HG02642 (cell line): Measurements from ENCODE around the gene MS4A13.
"Not testable (repeated sequence)": the region's sequence is repeated elsewhere in the genome, so short reads cannot be mapped to it uniquely, and the experiment has no call there.

ENCODE experiments used
- ATAC-seq: cut with Tn5 transposase; IDR thresholded peaks from one replicate; pipeline ENCODE4 v1.9.1; 2021; ENCODE audit warnings: mild to moderate bottlenecking; ENCODE audit not compliant: unreplicated experiment, poor library complexity

MS4A13 gene

DNA sequence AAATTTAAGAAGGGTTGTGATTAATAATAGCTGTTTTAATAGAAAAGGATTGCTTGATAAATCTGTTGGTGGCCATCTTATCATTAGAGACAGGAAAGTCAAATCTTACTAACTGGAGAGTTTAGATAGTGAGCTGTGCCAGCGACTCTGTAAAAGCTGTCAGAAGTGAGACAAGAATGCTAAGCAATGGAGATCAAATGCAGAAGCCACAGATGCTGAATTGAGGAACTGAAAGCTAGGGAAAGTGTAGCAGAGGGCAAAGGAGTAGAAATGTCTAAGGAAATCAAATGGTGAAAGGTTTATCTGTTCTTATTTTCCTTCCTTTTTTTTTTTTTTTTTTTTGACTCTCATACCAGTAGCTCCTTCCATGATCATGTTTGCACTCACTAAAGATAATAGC is 13.7 kb downstream of the MS4A13 start:
- peak; percentile 58 for ATAC-seq

DNA sequence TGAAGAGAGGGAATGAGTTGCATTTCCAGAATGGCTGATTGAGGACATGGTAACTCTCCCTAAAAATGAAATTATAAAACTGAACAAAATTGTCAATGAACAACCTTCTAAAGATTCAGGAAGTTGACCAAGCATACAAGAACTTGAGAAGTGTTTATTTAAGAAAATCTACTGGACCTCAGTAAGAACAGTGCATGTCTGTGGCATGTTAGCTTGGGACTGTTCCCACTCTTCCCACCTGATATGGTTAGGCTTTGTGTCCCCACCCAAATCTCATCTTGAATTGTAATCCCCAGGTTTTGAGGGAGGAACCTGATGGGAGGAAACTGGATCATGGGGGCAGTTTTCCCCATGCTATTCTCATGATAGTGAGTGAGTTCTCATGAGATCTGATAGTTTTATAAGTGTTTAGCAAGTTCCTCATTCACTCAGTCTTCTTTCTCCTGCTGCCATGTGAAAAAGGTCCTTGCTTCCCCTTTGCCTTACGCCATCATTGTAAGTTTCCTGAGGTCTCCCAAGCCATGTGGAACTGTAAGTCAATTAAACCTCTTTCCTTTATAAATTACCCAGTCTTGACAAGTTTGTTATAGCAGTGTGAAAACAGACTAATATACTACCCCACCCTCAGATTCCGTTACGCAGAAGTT is 15.4 kb downstream of the MS4A13 start:
- no peak for ATAC-seq

DNA sequence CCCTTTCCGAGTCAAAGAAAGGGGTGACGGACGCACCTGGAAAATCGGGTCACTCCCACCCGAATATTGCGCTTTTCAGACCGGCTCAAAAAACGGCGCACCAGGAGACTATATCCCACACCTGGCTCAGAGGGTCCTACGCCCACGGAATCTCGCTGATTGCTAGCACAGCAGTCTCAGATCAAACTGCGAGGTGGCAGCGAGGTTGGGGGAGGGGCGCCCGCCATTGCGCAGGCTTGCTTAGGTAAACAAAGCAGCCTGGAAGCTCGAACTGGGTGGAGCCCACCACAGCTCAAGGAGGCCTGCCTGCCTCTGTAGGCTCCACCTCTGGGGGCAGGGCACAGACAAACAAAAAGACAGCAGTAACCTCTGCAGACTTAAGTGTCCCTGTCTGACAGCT is 17.2 kb downstream of the MS4A13 start:
- not testable (repeated sequence) for ATAC-seq

DNA sequence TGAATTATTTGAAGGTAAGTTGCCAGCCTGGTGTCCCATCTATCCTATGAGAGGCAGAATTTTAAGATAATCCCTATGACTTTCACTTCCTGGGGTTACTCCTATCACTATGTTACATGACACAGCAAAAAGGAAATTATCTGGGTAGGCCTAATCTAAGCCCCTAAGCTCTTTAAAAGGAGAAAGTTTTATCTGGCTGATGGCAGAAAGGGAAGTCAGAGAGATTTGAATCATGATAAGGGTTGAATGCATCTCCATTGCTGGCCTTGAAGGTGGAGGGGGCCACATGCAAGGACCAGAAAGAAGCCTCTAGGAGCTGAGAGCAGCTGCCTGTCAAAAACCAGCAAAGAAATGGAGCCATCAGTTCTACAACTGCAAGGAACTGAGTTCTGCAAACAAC is 23.4 kb downstream of the MS4A13 start:
- ATAC-seq = not testable (repeated sequence)

DNA sequence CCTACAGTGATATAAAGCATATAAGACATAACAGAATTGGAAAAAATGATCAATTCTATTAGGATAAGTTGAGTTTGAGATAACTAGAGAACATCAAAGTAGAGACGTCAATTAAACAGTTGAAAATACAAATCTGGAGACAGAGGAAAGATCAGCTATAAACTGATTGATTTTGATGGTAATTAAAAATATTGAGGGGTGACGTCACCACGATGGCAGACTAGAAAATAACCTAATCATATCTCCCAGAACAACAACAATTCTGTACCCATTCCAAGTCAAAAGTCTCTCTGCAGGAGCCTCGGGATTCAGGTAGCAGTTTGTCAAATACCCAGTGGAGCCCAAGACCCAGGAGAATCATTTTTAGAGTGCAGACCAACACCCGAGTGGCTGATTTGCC is 28.9 kb downstream of the MS4A13 start:
- ATAC-seq = no peak

DNA sequence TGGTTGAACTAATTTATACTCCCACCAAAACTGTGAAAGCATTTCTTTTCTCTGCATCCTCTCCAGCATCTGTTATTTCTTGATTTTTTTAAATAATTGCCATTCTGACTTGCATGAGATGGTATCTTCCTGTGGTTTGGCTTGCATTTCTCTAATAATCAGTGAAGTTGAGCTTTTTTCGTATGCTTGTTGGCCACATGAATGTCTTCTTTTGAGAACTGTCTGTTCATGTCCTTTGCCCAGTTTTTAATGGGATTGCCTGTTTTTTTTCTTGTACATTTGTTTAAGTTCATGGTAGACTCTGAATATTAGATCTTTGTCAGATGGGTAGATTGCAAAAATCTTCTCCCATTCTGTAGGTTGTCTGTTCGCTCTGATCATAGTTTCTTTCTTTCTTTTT is 46.1 kb downstream of the MS4A13 start:
- ATAC-seq = no peak

DNA sequence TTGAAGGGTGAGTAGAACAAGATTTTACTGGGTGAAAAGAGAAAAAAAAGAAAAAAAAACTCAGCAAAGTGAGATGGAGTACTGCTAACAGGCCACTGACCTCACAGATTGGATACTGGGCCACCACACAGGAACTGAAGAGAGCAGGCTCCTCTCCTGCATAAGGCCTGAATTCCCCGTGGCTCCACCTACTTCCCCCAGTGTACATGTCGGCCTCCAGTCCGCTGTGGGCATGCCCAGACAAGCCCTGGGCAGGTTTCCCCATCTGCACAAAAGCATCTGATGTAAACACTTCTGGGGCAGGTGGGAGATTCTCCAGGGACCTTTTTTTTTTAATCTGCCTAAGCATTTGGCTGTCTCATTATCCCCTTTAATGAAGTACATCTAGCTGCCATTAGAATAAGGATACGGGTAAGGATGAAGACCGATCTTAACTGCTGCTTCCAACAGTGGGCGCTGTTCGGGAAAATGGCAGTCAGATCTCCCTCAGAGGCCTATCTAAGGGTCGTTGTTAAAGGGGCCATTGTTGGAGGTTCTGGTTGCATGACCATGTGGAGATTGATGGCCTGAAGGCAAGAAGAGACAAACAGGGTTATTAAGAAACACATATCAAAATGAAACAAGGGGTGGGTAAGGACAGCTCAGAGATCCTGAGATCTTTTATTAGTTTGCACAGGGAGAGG is 48.5 kb downstream of the MS4A13 start:
- peak; percentile 71 for ATAC-seq

DNA sequence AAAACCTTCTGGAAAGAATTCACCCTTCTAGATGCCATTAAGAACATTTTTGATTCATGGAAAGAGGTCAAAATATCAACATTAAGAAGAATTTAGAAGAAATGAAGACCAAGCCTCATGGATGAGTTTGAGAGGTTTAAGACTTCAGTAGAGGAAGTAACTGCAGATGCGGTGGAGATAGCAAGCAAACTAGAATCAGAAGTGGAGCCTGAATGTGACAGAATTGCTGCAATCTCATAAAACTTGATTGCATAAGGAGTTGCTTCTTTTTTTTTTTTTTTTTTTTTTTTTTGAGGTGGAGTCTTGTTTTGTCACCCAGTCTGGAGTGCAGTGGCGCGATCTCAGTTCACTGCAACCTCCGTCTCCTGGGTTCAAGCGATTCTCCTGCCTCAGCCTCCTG is 51.6 kb downstream of the MS4A13 start:
- no peak for ATAC-seq

DNA sequence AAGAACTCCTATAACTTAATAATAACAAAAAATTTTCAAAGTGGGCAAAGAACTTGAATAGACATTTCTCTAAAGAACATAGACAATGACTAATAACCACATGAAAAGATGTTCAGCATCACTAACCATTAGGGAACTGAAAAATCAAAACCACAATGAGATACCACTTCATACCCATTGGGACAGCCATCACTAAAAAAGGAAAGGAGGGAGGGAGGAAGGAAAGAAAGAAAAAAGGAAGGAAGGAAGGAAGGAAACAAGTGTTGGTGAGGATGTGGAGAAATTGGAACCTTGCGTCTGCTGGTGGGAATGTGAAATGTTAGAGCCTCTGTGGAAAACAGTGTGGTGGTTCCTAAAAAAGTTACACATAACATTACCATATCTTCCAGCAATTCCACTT is 55.8 kb downstream of the MS4A13 start:
- no peak for ATAC-seq

DNA sequence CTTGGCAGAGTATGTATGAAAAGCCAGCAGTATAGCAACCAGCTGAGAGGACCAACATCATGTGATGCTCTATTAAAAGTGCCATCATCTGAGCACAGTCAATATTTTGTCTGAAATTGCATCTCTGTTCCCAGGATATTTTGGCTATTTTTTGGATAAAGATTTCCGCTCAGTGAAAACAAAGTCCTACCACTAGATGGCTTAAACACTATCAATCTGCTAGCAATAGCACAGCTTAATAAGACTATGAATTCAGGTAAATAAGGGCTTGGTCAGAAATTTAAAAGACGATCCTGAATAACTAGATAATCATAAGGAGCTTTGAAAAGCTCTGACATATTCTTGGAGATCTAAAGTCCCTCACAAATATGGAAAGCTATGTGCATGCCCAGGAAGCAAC is 74.4 kb downstream of the MS4A13 start:
- no peak for ATAC-seq
